Stimulated activated effector memory CD8-positive, alpha-beta T cell treated with anti-CD3 and anti-CD28 coated beads, Interleukin-12 subunit alpha, Interleukin-12 subunit beta, amount 100 ng/mL, for 72 hours (primary cell): ENCODE measurements around the gene TTPAL.
A peak's percentile ranks its signal among the peaks of the same experiment; 100 is the strongest.

Experiments
- ATAC-seq: fragments of 150-1000 bp; cut with Tn5 transposase; 2 replicates; pipeline ENCODE4 v1.10.0; 2021
- DNase-seq, 2 donors: peaks; one replicate each; pipeline ENCODE4 v3.0.0; 2021 to 2022; ENCODE audit warnings: low spot score in 2 of 2
- H3K27ac Mint-ChIP-seq: one replicate; pipeline ENCODE4 v1.8.0; 2022; ENCODE audit warnings: mild to moderate bottlenecking, mixed read lengths
- H3K36me3 Mint-ChIP-seq: one replicate; pipeline ENCODE4 v1.8.0; 2022; ENCODE audit warnings: mild to moderate bottlenecking, mixed read lengths
- H3K4me1 Mint-ChIP-seq: one replicate; pipeline ENCODE4 v1.8.0; 2022; ENCODE audit warnings: mixed read lengths
- H3K4me3 Mint-ChIP-seq: one replicate; pipeline ENCODE4 v1.8.0; 2022; ENCODE audit warnings: mild to moderate bottlenecking, mixed read lengths
- H3K9me3 Mint-ChIP-seq: one replicate; pipeline ENCODE4 v1.8.0; 2022; ENCODE audit warnings: mixed read lengths

Gene TTPAL

GRCh38 chr20:44475372-44475693, 341 bp upstream of the TTPAL start:
- peaks cover 22% of the 10 kb centered on the region for H3K36me3 Mint-ChIP-seq
- H3K27ac Mint-ChIP-seq: peak overlapping the region; percentile 99
- H3K4me3 Mint-ChIP-seq: peak overlapping the region; percentile 95
- ATAC-seq: no peak
- H3K9me3 Mint-ChIP-seq: no peaks in the 10 kb centered on the region
- peaks cover 24% of the 10 kb centered on the region for H3K4me1 Mint-ChIP-seq
- DNase-seq: no peak

- peaks cover 35% of the 10 kb centered on the region for H3K36me3 Mint-ChIP-seq
- H3K4me1 Mint-ChIP-seq: peaks cover 24% of the 10 kb centered on the region
- H3K9me3 Mint-ChIP-seq: no peaks in the 10 kb centered on the region
- H3K4me3 Mint-ChIP-seq: peak overlapping the region; percentile 95
- ATAC-seq (no peak), DNase-seq (no peak)
- peak overlapping the region; percentile 99 for H3K27ac Mint-ChIP-seq
Observed at GRCh38 chr20:44477151-44477550, 1.5 kb downstream of the TTPAL start.

- DNase-seq (no peak), ATAC-seq (no peak)
- no peak overlapping the region for H3K4me3 Mint-ChIP-seq
- peaks cover 45% of the 10 kb centered on the region for H3K36me3 Mint-ChIP-seq
- H3K27ac Mint-ChIP-seq: no peak overlapping the region
- peaks cover 24% of the 10 kb centered on the region for H3K4me1 Mint-ChIP-seq
- no peaks in the 10 kb centered on the region for H3K9me3 Mint-ChIP-seq
Observed at GRCh38 chr20:44478206-44478605, 2.5 kb downstream of the TTPAL start.

- no peak overlapping the region for H3K27ac Mint-ChIP-seq
- no peak for DNase-seq
- H3K4me3 Mint-ChIP-seq: no peak overlapping the region
- peaks cover 60% of the 10 kb centered on the region for H3K36me3 Mint-ChIP-seq
- peaks cover 24% of the 10 kb centered on the region for H3K4me1 Mint-ChIP-seq
- H3K9me3 Mint-ChIP-seq: no peaks in the 10 kb centered on the region
- ATAC-seq: no peak
Observed at GRCh38 chr20:44479643-44480042, 4.0 kb downstream of the TTPAL start.

- H3K4me3 Mint-ChIP-seq: no peak overlapping the region
- ATAC-seq: no peak
- peaks cover 23% of the 10 kb centered on the region for H3K4me1 Mint-ChIP-seq
- peaks cover 63% of the 10 kb centered on the region for H3K36me3 Mint-ChIP-seq
- H3K27ac Mint-ChIP-seq: peak overlapping the region; percentile 63
- H3K9me3 Mint-ChIP-seq: no peaks in the 10 kb centered on the region
- DNase-seq: no peak
Observed at GRCh38 chr20:44480097-44480496, 4.4 kb downstream of the TTPAL start.

GRCh38 chr20:44481719-44482416, 6.2 kb downstream of the TTPAL start:
- Mint-ChIP-seq H3K4me1 (peaks cover 11% of the 10 kb centered on the region), H3K36me3 (peaks cover 68% of the 10 kb centered on the region), H3K9me3 (no peaks in the 10 kb centered on the region), H3K4me3 (no peak overlapping the region), H3K27ac (peak overlapping the region; percentile 63)
- ATAC-seq: no peak
- DNase-seq: no peak

- peaks cover 80% of the 10 kb centered on the region for H3K36me3 Mint-ChIP-seq
- no peaks in the 10 kb centered on the region for H3K9me3 Mint-ChIP-seq
- no peak overlapping the region for H3K27ac Mint-ChIP-seq
- peaks cover 7% of the 10 kb centered on the region for H3K4me1 Mint-ChIP-seq
- DNase-seq (no peak), ATAC-seq (no peak)
- H3K4me3 Mint-ChIP-seq: no peak overlapping the region
Observed at GRCh38 chr20:44483112-44483511, 7.4 kb downstream of the TTPAL start.

GRCh38 chr20:44485078-44485829, 9.6 kb downstream of the TTPAL start:
- peak; percentile 93 for ATAC-seq
- H3K36me3 Mint-ChIP-seq: peaks cover 95% of the 10 kb centered on the region

GRCh38 chr20:44485830-44486198, 10.1 kb downstream of the TTPAL start:
- Mint-ChIP-seq H3K4me3 (no peak overlapping the region), H3K27ac (peak overlapping the region; percentile 71), H3K36me3 (peaks cover 97% of the 10 kb centered on the region), H3K9me3 (no peaks in the 10 kb centered on the region), H3K4me1 (peaks cover 31% of the 10 kb centered on the region)
- ATAC-seq: no peak
- no peak for DNase-seq

More at GRCh38 chr20:44485078-44485829, 9.6 kb downstream of the TTPAL start:
- Mint-ChIP-seq H3K27ac (peak overlapping the region; percentile 71), H3K4me1 (peaks cover 28% of the 10 kb centered on the region), H3K4me3 (no peak overlapping the region), H3K9me3 (no peaks in the 10 kb centered on the region)
- no peak for DNase-seq

GRCh38 chr20:44488551-44488950, 12.9 kb downstream of the TTPAL start:
- Mint-ChIP-seq H3K9me3 (no peaks in the 10 kb centered on the region), H3K27ac (peak overlapping the region; percentile 74), H3K36me3 (peaks cover 100% of the 10 kb centered on the region), H3K4me3 (no peak overlapping the region), H3K4me1 (peaks cover 51% of the 10 kb centered on the region)
- no peak for ATAC-seq
- DNase-seq: no peak

- H3K9me3 Mint-ChIP-seq: no peaks in the 10 kb centered on the region
- ATAC-seq: no peak
- peaks cover 100% of the 10 kb centered on the region for H3K36me3 Mint-ChIP-seq
- peaks cover 57% of the 10 kb centered on the region for H3K4me1 Mint-ChIP-seq
- H3K27ac Mint-ChIP-seq: peak overlapping the region; percentile 74
- no peak overlapping the region for H3K4me3 Mint-ChIP-seq
- DNase-seq: no peak
Observed at GRCh38 chr20:44489223-44489622, 13.5 kb downstream of the TTPAL start.

- DNase-seq (no peak), ATAC-seq (peak; percentile 79)
- Mint-ChIP-seq H3K9me3 (no peaks in the 10 kb centered on the region), H3K4me3 (no peak overlapping the region), H3K27ac (peak overlapping the region; percentile 74), H3K4me1 (peaks cover 61% of the 10 kb centered on the region), H3K36me3 (peaks cover 100% of the 10 kb centered on the region)
Observed at GRCh38 chr20:44489931-44490330, 14.3 kb downstream of the TTPAL start.

GRCh38 chr20:44491635-44492395, 16.1 kb downstream of the TTPAL start:
- H3K4me3 Mint-ChIP-seq: peak overlapping the region; percentile 44
- peaks cover 72% of the 10 kb centered on the region for H3K4me1 Mint-ChIP-seq
- no peaks in the 10 kb centered on the region for H3K9me3 Mint-ChIP-seq
- H3K36me3 Mint-ChIP-seq: peaks cover 100% of the 10 kb centered on the region
- peak overlapping the region; percentile 74 for H3K27ac Mint-ChIP-seq
- ATAC-seq: no peak
- DNase-seq: no peak

- no peak for ATAC-seq
- Mint-ChIP-seq H3K9me3 (no peaks in the 10 kb centered on the region), H3K4me3 (no peak overlapping the region), H3K4me1 (peaks cover 79% of the 10 kb centered on the region), H3K36me3 (peaks cover 100% of the 10 kb centered on the region), H3K27ac (peak overlapping the region; percentile 89)
- no peak for DNase-seq
Observed at GRCh38 chr20:44494266-44494665, 18.6 kb downstream of the TTPAL start.

GRCh38 chr20:44494681-44495080, 19.0 kb downstream of the TTPAL start:
- no peak for ATAC-seq
- Mint-ChIP-seq H3K4me3 (no peak overlapping the region), H3K36me3 (peaks cover 100% of the 10 kb centered on the region), H3K9me3 (no peaks in the 10 kb centered on the region), H3K4me1 (peaks cover 74% of the 10 kb centered on the region), H3K27ac (peak overlapping the region; percentile 89)
- DNase-seq: no peak
